ENCODE measurements around the gene DPH1. TPM values are rescaled to one million over a fixed set of nuclear protein-coding genes. Genes with fewer than 3 reads are reported as not detected.

The DPH1 gene
- polyA plus RNA-seq, 2 of the 4 experiments (the other 2 are of a cell fraction) = 25.5 to 33.6 TPM

DNA sequence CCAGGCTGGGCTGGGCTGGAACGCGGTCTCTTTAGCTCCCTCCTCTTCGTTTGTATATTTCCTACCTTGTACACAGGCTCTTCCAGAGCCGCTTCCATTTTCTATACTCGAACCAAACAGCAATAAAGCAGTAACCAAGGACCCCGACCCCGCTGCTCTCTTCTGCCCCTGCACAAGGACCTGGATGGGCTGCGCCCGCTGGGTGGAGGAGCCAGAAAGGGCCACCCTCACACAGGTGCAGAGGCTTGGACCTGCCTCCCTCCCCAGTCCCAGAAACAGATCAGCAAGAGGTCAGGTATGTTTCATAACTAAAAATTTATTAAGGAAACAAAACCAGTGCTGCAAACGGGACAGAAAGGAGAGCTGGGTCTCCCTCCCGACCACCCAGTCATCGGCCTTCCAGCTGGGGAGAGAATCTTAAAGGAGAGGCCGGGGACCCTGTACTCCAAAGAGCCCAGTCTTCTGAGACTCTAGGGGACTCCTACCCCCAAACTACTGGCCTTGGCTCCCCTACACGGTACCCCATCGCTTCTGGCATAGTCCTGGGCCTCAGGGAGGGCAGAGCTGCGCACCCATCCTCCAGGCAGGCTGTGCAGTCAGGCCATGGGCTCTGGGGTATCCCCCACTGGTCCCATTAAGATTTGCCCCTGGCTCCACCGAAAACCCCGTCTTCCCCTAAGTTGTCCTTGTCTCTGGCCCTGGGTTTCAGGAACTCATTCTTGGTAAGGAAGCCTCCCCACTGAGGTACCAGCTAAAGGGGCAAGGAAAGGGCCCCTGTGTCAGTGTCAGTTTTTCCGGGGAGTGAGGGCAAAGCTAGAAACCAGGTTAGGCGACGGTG is 29.8 kb downstream of the DPH1 start:
- no peak overlapping the region for H3K27ac ChIP-seq
- ChIA-PET CTCF (interaction anchor here (0.6 to 9.1 kb wide), 33 partner anchors 8 to 259 kb away, joined by 3 to 492 read pairs (median 7); partner anchors contain the start of genes OVCA2 and RTN4RL1), POLR2A (no interaction called here)
- DNase-seq (ENCODE audit: low read depth in 1 of 2, low spot score in 1 of 2) (no peak), FAIRE-seq (no peak), ATAC-seq (no peak)
- no peak overlapping the region for H3K4me2 ChIP-seq
- WGBS (ENCODE audit: missing lambda C conversion rate) = 86% methylated on average over 21 of the region's 21 CpGs
- no peaks in the 10 kb centered on the region for H3K9me3 ChIP-seq
- 0 out of 3 replicates have a peak, but pooled peaks cover 5% of the 10 kb centered on the region for H3K4me1 ChIP-seq
- TF ChIP-seq HDAC2 (IDR thresholded peaks at IDR 0.05) (no peak), JUN (IDR thresholded peaks at IDR 0.05) (no peak), E2F6 (IDR thresholded peaks at IDR 0.05; ENCODE audit: borderline replicate concordance, low read depth) (no peak)
- no peak overlapping the region for H3K4me3 ChIP-seq

DNA sequence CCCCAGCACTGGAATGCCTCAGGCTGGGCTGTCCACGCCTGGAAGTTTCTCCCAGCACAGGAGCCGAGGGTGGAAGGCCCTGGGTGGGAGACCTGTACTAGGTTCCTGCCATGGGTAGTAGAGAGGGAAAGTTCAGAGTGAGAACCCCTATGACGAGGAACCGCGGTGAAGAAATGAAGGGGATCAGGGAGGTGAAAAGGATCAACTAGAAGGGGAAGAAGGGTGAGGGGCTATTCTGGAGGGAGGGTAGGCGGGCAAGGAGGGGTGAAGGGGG is 30.4 kb downstream of the DPH1 start:
- 94% methylated on average over 6 of the region's 6 CpGs for WGBS (ENCODE audit: missing lambda C conversion rate)
- ChIA-PET CTCF (interaction anchor here (0.6 to 9.1 kb wide), 13 partner anchors 9 to 225 kb away, joined by 3 to 492 read pairs (median 8); partner anchors contain the start of genes OVCA2 and RTN4RL1), POLR2A (no interaction called here)
- FAIRE-seq (no peak), ATAC-seq (no peak), DNase-seq (ENCODE audit: low read depth in 1 of 2, low spot score in 1 of 2) (no peak)
- no peaks in the 10 kb centered on the region for H3K9me3 ChIP-seq
- no peak overlapping the region for H3K4me3 ChIP-seq
- H3K4me1 ChIP-seq = 0 out of 3 replicates have a peak, but pooled peaks cover 2% of the 10 kb centered on the region
- no peak overlapping the region for H3K27ac ChIP-seq
- H3K4me2 ChIP-seq = no peak overlapping the region
- TF ChIP-seq REST (IDR thresholded peaks at IDR 0.05) = no peak
- TF ChIP-seq CHD2 (IDR thresholded peaks at IDR 0.05; ENCODE audit: low read length, partially characterized antibody) = no peak
- no peak for TF ChIP-seq EP300 (IDR thresholded peaks at IDR 0.05)
- TF ChIP-seq HES2 (IDR thresholded peaks at IDR 0.05) = no peak
- TF ChIP-seq, protein P1, sequence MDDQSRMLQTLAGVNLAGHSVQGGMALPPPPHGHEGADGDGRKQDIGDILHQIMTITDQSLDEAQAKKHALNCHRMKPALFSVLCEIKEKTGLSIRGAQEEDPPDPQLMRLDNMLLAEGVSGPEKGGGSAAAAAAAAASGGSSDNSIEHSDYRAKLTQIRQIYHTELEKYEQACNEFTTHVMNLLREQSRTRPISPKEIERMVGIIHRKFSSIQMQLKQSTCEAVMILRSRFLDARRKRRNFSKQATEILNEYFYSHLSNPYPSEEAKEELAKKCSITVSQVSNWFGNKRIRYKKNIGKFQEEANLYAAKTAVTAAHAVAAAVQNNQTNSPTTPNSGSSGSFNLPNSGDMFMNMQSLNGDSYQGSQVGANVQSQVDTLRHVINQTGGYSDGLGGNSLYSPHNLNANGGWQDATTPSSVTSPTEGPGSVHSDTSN (IDR thresholded peaks at IDR 0.05) = no peak

DNA sequence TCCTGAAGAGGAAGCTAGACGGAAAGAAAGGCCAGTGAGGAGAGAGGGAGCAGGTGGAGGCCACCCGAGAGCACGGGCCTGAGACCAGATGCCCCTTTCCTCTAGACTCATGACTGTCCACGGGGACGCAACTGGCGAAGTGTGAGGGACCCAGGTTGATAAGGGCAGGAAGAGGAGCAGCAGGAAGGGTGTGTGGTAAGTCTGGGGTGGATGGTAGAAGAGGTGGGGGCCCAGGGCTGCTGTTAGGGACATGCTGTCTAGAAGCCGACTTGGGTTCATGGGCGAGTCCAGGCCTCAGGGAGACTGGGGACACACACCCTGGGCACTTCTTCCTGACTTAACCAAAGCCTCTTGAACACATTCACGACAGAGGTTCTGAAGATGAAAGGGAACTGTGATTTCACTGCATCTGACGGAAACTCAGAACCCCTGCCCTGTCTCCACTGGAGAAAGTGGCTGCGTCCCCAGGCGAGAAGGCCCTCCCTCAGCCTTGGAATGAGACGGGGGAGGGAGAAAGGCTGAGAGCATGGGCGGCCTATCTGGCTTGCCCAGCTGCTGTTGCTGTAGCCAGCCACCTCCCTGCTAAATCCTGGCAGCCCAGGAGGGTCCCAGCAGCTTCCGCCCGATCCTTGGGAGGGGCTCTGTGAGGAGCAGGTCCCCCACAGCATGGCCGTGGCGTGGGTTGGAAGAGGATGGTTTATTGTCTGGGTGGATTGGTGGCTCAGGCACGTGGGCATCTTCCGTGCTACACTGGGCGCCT is 30.9 kb downstream of the DPH1 start:
- no peak overlapping the region for H3K4me2 ChIP-seq
- no peak for DNase-seq (ENCODE audit: low read depth in 1 of 2, low spot score in 1 of 2)
- H3K27ac ChIP-seq = no peak overlapping the region
- ATAC-seq = no peak
- H3K9me3 ChIP-seq = no peaks in the 10 kb centered on the region
- 88% methylated on average over 21 of the region's 21 CpGs for WGBS (ENCODE audit: missing lambda C conversion rate)
- POLR2A ChIA-PET = no interaction called here
- FAIRE-seq = no peak
- CTCF ChIA-PET = interaction anchor here (0.7 to 9.1 kb wide), 10 partner anchors 9 to 225 kb away, joined by 3 to 492 read pairs (median 10); partner anchors contain the start of genes OVCA2 and RTN4RL1
- no peak overlapping the region for H3K4me3 ChIP-seq
- no peaks in the 10 kb centered on the region for H3K4me1 ChIP-seq
- TF ChIP-seq FOSL2 (IDR thresholded peaks at IDR 0.05) (no peak), FOSL2 (CRISPR knock-in tag; IDR thresholded peaks at IDR 0.05) (no peak), HEYL (CRISPR knock-in tag; IDR thresholded peaks at IDR 0.05) (no peak), KDM5A (IDR thresholded peaks at IDR 0.05) (no peak), KDM1A (IDR thresholded peaks at IDR 0.05; ENCODE audit: low read depth) (no peak), RARB (CRISPR knock-in tag; IDR thresholded peaks at IDR 0.05) (no peak), CBX2 (IDR thresholded peaks at IDR 0.05; ENCODE audit: borderline replicate concordance, low read depth) (no peak), HOXA7 (CRISPR knock-in tag; IDR thresholded peaks at IDR 0.05) (no peak), EHMT2 (IDR thresholded peaks at IDR 0.05; ENCODE audit: low read depth) (no peak), NFE2L2 (conservative IDR thresholded peaks at IDR 0.05; ENCODE audit: low read length) (no peak), SREBF2 (IDR thresholded peaks at IDR 0.05) (no peak), E2F6 (IDR thresholded peaks at IDR 0.05; ENCODE audit: borderline replicate concordance, low read depth) (no peak), CHD2 (IDR thresholded peaks at IDR 0.05; ENCODE audit: low read length, partially characterized antibody) (no peak), CTCF (IDR thresholded peaks at IDR 0.05) (no peak), POLR2AphosphoS2 (conservative IDR thresholded peaks at IDR 0.05; ENCODE audit: low read length) (no peak), FOXS1 (CRISPR knock-in tag; IDR thresholded peaks at IDR 0.05) (no peak), HES2 (IDR thresholded peaks at IDR 0.05) (no peak), PHF8 (IDR thresholded peaks at IDR 0.05; ENCODE audit: borderline replicate concordance, low read depth) (no peak)

Data from A549 (cell line).